ENCODE results near the gene APOA1.

APOA1 gene

DNA sequence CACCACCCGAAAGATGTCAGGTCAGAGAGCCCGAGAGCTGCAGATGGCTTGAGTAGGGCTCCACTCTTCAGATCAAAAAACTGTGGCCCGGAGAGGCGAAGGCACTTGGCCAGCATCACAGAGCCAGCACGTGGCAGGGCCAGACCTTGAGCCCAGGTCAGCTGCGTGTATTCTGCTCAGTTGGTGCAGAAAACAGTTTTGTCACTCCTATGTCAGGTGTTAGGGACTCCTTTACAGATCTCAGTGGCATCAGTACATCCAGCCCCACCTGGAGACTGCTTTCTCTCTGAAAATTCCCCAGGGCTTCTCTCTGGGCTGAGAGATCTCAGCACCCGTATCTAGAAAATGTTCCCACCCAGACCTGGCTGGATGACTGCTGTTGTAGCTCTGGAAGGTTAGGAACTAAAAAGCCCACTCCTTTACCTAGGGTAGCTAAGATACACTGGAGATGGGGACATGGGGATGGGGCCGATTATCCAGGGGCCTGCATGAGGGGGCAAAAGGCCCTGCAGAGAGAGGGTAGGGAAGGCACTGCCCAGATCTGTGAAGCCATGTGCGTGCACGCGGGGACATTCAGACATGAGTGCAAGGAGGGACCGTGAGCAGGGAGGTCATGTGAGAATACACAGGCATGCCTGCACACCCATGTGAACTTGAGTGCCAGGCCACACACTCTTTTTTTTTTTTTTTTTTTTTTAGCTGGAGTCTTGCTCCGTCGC is 3.4 kb downstream of the APOA1 start:
- no peak overlapping the region for H3K27ac Mint-ChIP-seq
- DNase-seq: no peak
- peaks cover 3% of the 10 kb centered on the region for H3K27me3 Mint-ChIP-seq
- no peaks in the 10 kb centered on the region for H3K9me3 Mint-ChIP-seq
- no peak overlapping the region for H3K4me3 Mint-ChIP-seq
- peaks cover 15% of the 10 kb centered on the region for H3K4me1 Mint-ChIP-seq (ENCODE audit: low read depth)
- no peaks in the 10 kb centered on the region for H3K36me3 Mint-ChIP-seq (ENCODE audit: low read depth)

- H3K4me3 Mint-ChIP-seq: no peak overlapping the region
- DNase-seq: no peak
- no peak overlapping the region for H3K27ac Mint-ChIP-seq
- H3K27me3 Mint-ChIP-seq: peaks cover 3% of the 10 kb centered on the region
- H3K9me3 Mint-ChIP-seq: no peaks in the 10 kb centered on the region
- peaks cover 15% of the 10 kb centered on the region for H3K4me1 Mint-ChIP-seq (ENCODE audit: low read depth)
- no peaks in the 10 kb centered on the region for H3K36me3 Mint-ChIP-seq (ENCODE audit: low read depth)
These were observed 4.0 kb downstream of the APOA1 start for GRCh38 chr11:116833491-116833815.

DNA sequence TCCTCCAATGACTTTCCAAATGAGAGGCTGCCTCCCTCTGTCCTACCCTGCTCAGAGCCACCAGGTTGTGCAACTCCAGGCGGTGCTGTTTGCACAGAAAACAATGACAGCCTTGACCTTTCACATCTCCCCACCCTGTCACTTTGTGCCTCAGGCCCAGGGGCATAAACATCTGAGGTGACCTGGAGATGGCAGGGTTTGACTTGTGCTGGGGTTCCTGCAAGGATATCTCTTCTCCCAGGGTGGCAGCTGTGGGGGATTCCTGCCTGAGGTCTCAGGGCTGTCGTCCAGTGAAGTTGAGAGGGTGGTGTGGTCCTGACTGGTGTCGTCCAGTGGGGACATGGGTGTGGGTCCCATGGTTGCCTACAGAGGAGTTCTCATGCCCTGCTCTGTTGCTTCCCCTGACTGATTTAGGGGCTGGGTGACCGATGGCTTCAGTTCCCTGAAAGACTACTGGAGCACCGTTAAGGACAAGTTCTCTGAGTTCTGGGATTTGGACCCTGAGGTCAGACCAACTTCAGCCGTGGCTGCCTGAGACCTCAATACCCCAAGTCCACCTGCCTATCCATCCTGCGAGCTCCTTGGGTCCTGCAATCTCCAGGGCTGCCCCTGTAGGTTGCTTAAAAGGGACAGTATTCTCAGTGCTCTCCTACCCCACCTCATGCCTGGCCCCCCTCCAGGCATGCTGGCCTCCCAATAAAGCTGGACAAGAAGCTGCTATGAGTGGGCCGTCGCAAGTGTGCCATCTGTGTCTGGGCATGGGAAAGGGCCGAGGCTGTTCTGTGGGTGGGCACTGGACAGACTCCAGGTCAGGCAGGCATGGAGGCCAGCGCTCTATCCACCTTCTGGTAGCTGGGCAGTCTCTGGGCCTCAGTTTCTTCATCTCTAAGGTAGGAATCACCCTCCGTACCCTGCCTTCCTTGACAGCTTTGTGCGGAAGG is 4.8 kb downstream of the APOA1 start:
- H3K36me3 Mint-ChIP-seq (ENCODE audit: low read depth): no peaks in the 10 kb centered on the region
- H3K4me3 Mint-ChIP-seq: no peak overlapping the region
- no peak for DNase-seq
- H3K27ac Mint-ChIP-seq: no peak overlapping the region
- H3K9me3 Mint-ChIP-seq: no peaks in the 10 kb centered on the region
- peaks cover 3% of the 10 kb centered on the region for H3K27me3 Mint-ChIP-seq
- H3K4me1 Mint-ChIP-seq (ENCODE audit: low read depth): peaks cover 15% of the 10 kb centered on the region

- no peak overlapping the region for H3K4me3 Mint-ChIP-seq
- peaks cover 15% of the 10 kb centered on the region for H3K4me1 Mint-ChIP-seq (ENCODE audit: low read depth)
- H3K9me3 Mint-ChIP-seq: no peaks in the 10 kb centered on the region
- peaks cover 3% of the 10 kb centered on the region for H3K27me3 Mint-ChIP-seq
- no peaks in the 10 kb centered on the region for H3K36me3 Mint-ChIP-seq (ENCODE audit: low read depth)
- DNase-seq: no peak
- H3K27ac Mint-ChIP-seq: no peak overlapping the region
These were observed 5.6 kb downstream of the APOA1 start for GRCh38 chr11:116831790-116832349.

- Mint-ChIP-seq H3K4me3 (no peak overlapping the region), H3K27ac (no peak overlapping the region), H3K4me1 (ENCODE audit: low read depth) (peaks cover 6% of the 10 kb centered on the region), H3K27me3 (peaks cover 3% of the 10 kb centered on the region), H3K9me3 (no peaks in the 10 kb centered on the region), H3K36me3 (ENCODE audit: low read depth) (no peaks in the 10 kb centered on the region)
- DNase-seq: no peak
These were observed 7.1 kb downstream of the APOA1 start for GRCh38 chr11:116830184-116830912.

- Mint-ChIP-seq H3K36me3 (ENCODE audit: low read depth) (no peaks in the 10 kb centered on the region), H3K9me3 (no peaks in the 10 kb centered on the region), H3K4me3 (no peak within 1 kb of the TSS), H3K27ac (no peak within 1 kb of the TSS), H3K4me1 (ENCODE audit: low read depth) (peaks cover under 1% of the 10 kb centered on the region), H3K27me3 (peaks cover under 1% of the 10 kb centered on the region)
- DNase-seq: no peak
These were observed 7.8 kb downstream of the APOA1 start, which contains the start of gene APOC3 for GRCh38 chr11:116829525-116830183. Gene APOC3, plus strand, starts transcription at chr11:116829907. Its CDS starts 676 bp downstream, at chr11:116830583.

DNA sequence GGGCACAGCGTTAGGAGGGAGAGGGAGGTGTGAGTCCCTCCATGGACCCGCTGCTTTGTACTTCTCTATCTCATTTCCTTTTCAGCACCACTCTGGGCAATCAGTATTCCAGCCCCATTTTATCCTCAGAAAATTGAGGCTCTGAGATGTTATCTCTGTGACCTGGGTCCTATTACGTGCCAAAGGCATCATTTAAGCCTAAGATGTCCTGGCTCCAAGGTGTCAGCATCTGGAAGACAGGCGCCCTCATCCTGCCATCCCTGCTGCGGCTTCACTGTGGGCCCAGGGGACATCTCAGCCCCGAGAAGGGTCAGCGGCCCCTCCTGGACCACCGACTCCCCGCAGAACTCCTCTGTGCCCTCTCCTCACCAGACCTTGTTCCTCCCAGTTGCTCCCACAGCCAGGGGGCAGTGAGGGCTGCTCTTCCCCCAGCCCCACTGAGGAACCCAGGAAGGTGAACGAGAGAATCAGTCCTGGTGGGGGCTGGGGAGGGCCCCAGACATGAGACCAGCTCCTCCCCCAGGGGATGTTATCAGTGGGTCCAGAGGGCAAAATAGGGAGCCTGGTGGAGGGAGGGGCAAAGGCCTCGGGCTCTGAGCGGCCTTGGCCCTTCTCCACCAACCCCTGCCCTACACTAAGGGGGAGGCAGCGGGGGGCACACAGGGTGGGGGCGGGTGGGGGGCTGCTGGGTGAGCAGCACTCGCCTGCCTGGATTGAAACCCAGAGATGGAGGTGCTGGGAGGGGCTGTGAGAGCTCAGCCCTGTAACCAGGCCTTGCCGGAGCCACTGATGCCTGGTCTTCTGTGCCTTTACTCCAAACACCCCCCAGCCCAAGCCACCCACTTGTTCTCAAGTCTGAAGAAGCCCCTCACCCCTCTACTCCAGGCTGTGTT is 8.5 kb downstream of the APOA1 start:
- Mint-ChIP-seq H3K9me3 (no peaks in the 10 kb centered on the region), H3K27me3 (no peaks in the 10 kb centered on the region), H3K36me3 (ENCODE audit: low read depth) (no peaks in the 10 kb centered on the region), H3K4me1 (ENCODE audit: low read depth) (no peaks in the 10 kb centered on the region), H3K4me3 (no peak overlapping the region), H3K27ac (no peak overlapping the region)
- no peak for DNase-seq

DNA sequence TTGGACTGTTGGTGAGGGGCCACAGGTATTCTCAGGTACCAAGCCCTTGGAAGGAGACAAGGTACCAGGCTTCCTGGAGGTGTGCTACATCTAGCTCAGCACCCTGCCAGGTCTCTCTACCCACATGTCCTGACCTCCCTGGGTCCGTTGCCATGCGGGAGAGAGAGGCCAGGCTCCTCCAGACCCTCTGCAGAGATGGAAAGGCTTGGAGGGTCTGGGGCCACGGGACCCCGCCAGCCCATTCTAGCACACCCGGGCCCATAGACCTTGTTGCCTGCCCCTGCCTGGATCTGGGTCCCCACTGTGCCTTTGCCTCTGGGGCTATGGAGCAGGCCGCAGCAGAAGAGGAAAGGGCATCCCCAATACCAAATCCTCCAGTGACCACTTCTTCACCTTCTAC is 10.0 kb downstream of the APOA1 start:
- H3K27ac Mint-ChIP-seq: no peak overlapping the region
- H3K9me3 Mint-ChIP-seq: no peaks in the 10 kb centered on the region
- no peaks in the 10 kb centered on the region for H3K27me3 Mint-ChIP-seq
- H3K4me1 Mint-ChIP-seq (ENCODE audit: low read depth): no peaks in the 10 kb centered on the region
- DNase-seq: no peak
- no peaks in the 10 kb centered on the region for H3K36me3 Mint-ChIP-seq (ENCODE audit: low read depth)
- H3K4me3 Mint-ChIP-seq: no peak overlapping the region

DNA sequence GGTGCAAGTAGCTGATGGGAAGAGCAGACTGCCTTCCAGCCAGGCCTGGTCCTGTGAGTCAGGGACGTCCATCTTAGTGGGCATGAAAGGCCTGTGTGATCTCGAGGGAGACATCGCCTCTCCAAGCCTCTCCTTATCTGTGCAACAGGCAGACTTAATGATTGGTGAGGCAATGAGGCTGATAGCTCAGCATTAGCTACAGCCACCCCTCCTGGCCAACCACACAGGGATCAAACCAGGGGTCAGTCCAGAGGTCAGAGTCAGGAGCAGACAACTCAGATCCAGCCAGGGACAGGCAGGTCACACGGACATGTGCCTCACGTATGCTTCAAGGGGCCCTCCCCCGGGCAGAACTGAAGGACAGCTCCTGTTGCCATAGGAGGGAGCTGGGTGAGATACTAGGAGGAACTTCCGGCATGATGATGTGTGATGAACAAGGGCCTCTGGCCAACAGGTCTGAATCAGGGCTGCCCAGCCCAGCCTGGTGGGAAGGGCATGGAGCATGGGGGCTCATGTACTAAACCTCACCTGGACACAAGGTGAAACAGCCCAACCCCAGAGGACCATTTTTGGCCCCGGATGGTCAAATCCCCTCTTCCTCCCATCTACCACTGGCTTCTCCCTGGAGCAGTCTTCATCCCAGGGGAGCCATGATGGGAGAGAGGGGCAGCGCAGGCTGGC is 10.5 kb downstream of the APOA1 start:
- Mint-ChIP-seq H3K4me3 (no peak overlapping the region), H3K9me3 (no peaks in the 10 kb centered on the region), H3K27ac (no peak overlapping the region), H3K36me3 (ENCODE audit: low read depth) (no peaks in the 10 kb centered on the region), H3K4me1 (ENCODE audit: low read depth) (no peaks in the 10 kb centered on the region), H3K27me3 (no peaks in the 10 kb centered on the region)
- DNase-seq: no peak

DNA sequence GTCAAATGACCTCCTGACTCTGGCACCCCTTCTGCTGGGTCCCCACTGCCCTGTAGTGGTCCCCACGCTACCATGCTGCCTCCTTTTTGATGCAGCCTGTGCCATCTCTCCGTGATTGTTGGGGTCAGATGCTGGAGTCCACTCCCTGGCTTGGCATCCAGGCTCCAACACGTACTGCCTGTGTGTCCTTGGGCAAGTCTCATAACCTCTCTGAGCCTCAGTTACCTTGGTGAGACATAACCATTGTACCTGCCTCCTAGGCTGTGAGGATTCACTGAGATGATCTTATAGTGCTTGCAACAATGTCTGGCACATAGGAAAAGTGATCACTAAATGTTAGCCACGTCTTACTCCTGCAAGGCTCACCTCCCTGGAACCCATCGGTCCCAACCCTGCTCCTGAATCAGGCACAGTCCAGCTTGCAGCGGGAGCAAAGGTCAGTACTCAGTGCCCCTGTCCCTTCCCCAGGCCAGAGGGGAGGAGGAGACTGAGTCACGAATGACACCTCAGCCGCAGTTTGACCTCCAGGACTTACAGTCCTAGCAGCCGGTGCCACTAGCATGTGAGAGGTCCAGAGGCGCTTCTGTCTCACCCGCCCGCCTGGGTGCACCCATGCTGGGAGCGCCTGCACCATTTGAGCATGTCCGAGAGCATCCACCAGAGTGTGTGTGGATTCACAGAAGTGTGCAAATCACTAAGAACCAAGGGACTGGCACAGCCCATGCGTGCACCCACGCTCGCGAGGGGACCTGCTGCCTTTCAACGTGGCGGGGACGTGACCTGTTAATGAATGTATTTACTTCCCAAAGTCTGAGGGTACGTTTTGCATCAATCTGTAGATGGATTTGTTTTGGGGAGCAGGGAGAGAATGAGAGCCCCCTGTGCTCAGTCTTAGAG is 11.3 kb downstream of the APOA1 start:
- Mint-ChIP-seq H3K4me1 (ENCODE audit: low read depth) (no peaks in the 10 kb centered on the region), H3K9me3 (no peaks in the 10 kb centered on the region), H3K27ac (no peak overlapping the region), H3K36me3 (ENCODE audit: low read depth) (no peaks in the 10 kb centered on the region), H3K27me3 (no peaks in the 10 kb centered on the region), H3K4me3 (no peak overlapping the region)
- DNase-seq: no peak

- Mint-ChIP-seq H3K9me3 (no peaks in the 10 kb centered on the region), H3K36me3 (ENCODE audit: low read depth) (no peaks in the 10 kb centered on the region), H3K4me3 (no peak overlapping the region), H3K4me1 (ENCODE audit: low read depth) (no peaks in the 10 kb centered on the region), H3K27me3 (no peaks in the 10 kb centered on the region), H3K27ac (no peak overlapping the region)
- DNase-seq: no peak
These were observed 12.0 kb downstream of the APOA1 start for GRCh38 chr11:116825434-116825833.

Data from activated T-cell treated with anti-CD3 and anti-CD28 coated beads, Interleukin-2, amount 50 U/mL, for 24 hours (primary cell).